Panc1 (cell line): ENCODE measurements around the gene OPTN. TPM values are rescaled to one million over a fixed set of nuclear protein-coding genes. Genes with fewer than 3 reads are reported as not detected.

Experiments
- ATAC-seq: fragments of 200-7000 bp; cut with Tn5 transposase; 2 replicates; pipeline ENCODE4 v1.9.1; 2020; ENCODE audit warnings: mild to moderate bottlenecking, moderate library complexity
- BruUV-seq: library from RNA; stranded (reverse); fragments of 400-500 nt; replicated peaks from 2 replicates; lab custom pipeline; 2021; lab: Mats Ljungman, UMichigan
- CTCF ChIA-PET: fragments of 300-600 bp; sonication (Branson Sonifier 250); formaldehyde crosslinking; loops from one replicate; lab custom pipeline; 2022; ENCODE audit warnings: antibody characterized with exemption; lab: Charles Lee
- POLR2A ChIA-PET: fragments of 300-600 bp; sonication (Branson Sonifier 250); formaldehyde crosslinking; loops from one replicate; lab custom pipeline; 2022; ENCODE audit warnings: antibody characterized with exemption; lab: Charles Lee
- DNase-seq: peaks from one replicate; pipeline ENCODE4 v3.0.0-alpha.2; 2010; ENCODE audit warnings: low read depth, low spot score
- H3K27ac ChIP-seq: 2 replicates; pipeline ENCODE4 v1.5.1; 2011; ENCODE audit warnings: mild to moderate bottlenecking, low read length, inconsistent platforms
- H3K27me3 ChIP-seq: fragments of 200-500 bp; sonication (Bioruptor generic); 2 replicates; pipeline ENCODE4 v1.6.0; 2014; ENCODE audit warnings: low read length, inconsistent platforms; ENCODE audit not compliant: control insufficient read depth, insufficient read depth
- H3K36me3 ChIP-seq: fragments of 200-500 bp; sonication (Bioruptor generic); 2 replicates; pipeline ENCODE4 v1.5.1; 2014; ENCODE audit warnings: inconsistent platforms, mild to moderate bottlenecking, low read length, moderate library complexity; ENCODE audit not compliant: control insufficient read depth, insufficient read depth
- H3K4me1 ChIP-seq: 2 replicates; pipeline ENCODE4 v1.5.1; 2011; ENCODE audit warnings: inconsistent platforms, mild to moderate bottlenecking, low read length, moderate library complexity; ENCODE audit not compliant: control insufficient read depth, insufficient read depth
- H3K4me3 ChIP-seq, 2 experiments: 2 replicates each; pipeline ENCODE4 v1.5.1; 2011 to 2012; ENCODE audit warnings: low read depth in 2 of 2, low read length in 2 of 2, mild to moderate bottlenecking in 2 of 2, inconsistent platforms in 1 of 2, moderate library complexity in 1 of 2
- H3K9me3 ChIP-seq: fragments of 200-500 bp; sonication (Bioruptor generic); 2 replicates; pipeline ENCODE4 v1.5.1; 2014; ENCODE audit warnings: low read depth, mild to moderate bottlenecking, inconsistent platforms, low read length, moderate library complexity; ENCODE audit not compliant: control insufficient read depth, insufficient read depth
- CTCF ChIP-seq: fragments of 450-650 bp; IDR thresholded peaks from 2 replicates; pipeline ENCODE4 v1.5.1; 2017; ENCODE audit warnings: mild to moderate bottlenecking
- POLR2AphosphoS5 ChIP-seq: IDR thresholded peaks from 2 replicates; pipeline ENCODE4 v1.6.1; 2012; ENCODE audit warnings: mild to moderate bottlenecking, low read depth, low read length, moderate library complexity
- SIN3A ChIP-seq: IDR thresholded peaks from 2 replicates; pipeline ENCODE4 v1.6.1; 2012; ENCODE audit warnings: low read depth, mild to moderate bottlenecking, low read length, moderate library complexity, borderline replicate concordance; ENCODE audit not compliant: insufficient read depth
- TCF7L2 ChIP-seq: IDR thresholded peaks from 2 replicates; pipeline ENCODE4 v1.6.1; 2011; ENCODE audit warnings: mild to moderate bottlenecking, low read depth, low read length, inconsistent platforms
- in situ Hi-C: cut with HindIII; loops from 2 replicates; pipeline ENCODE4 v1.10.0; 2016; ENCODE audit warnings: low sequenced_read_pairs, low pct_unique_long_range_greater_than_20kb
- intact Hi-C: fragments of 100-400 bp; cut with micrococcal nuclease; formaldehyde crosslinking; loops from one replicate; pipeline ENCODE4 v1.10.0; 2022; ENCODE audit not compliant: unreplicated experiment
- total RNA-seq: library from RNA; stranded (reverse); gene quantifications from one replicate; pipeline ENCODE4 v1.2.1, GENCODE V29; 2021; ENCODE audit not compliant: unreplicated experiment
- TF ChIP-seq, protein P1 (sequence below), 2 experiments: IDR thresholded peaks; 2 replicates each; pipeline ENCODE4 v1.6.1; 2011 to 2012; ENCODE audit warnings: low read depth in 2 of 2, control low read depth in 1 of 2, low read length in 1 of 2, mild to moderate bottlenecking in 1 of 2, moderate library complexity in 1 of 2; ENCODE audit not compliant: insufficient read depth in 1 of 2

Gene OPTN
- total RNA-seq, 1 experiment from 2014 or later, result 66.8 TPM

DNA sequence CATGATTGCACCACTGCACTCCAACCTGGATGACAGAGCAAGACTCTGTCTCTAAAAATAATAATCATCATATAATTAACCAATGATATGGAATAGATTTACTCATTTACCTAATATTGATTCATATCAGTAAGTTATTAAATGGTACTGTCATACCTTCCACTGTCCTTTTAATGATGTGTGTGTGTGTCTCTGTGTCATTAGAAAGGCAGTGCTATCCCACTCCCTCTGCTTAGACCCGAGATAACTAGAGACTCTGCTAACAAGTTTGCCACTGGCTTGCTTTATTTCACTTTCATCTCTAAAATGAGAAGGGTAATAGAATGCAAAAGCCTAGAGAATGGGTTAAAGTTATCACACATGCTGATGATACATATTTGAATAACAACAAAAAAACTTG lies 82.5 kb downstream of the OPTN start:
- intact Hi-C loops, result no loop called here
- TF ChIP-seq POLR2AphosphoS5 (no peak), CTCF (no peak), TCF7L2 (no peak), SIN3A (no peak)
- TF ChIP-seq, protein P1, sequence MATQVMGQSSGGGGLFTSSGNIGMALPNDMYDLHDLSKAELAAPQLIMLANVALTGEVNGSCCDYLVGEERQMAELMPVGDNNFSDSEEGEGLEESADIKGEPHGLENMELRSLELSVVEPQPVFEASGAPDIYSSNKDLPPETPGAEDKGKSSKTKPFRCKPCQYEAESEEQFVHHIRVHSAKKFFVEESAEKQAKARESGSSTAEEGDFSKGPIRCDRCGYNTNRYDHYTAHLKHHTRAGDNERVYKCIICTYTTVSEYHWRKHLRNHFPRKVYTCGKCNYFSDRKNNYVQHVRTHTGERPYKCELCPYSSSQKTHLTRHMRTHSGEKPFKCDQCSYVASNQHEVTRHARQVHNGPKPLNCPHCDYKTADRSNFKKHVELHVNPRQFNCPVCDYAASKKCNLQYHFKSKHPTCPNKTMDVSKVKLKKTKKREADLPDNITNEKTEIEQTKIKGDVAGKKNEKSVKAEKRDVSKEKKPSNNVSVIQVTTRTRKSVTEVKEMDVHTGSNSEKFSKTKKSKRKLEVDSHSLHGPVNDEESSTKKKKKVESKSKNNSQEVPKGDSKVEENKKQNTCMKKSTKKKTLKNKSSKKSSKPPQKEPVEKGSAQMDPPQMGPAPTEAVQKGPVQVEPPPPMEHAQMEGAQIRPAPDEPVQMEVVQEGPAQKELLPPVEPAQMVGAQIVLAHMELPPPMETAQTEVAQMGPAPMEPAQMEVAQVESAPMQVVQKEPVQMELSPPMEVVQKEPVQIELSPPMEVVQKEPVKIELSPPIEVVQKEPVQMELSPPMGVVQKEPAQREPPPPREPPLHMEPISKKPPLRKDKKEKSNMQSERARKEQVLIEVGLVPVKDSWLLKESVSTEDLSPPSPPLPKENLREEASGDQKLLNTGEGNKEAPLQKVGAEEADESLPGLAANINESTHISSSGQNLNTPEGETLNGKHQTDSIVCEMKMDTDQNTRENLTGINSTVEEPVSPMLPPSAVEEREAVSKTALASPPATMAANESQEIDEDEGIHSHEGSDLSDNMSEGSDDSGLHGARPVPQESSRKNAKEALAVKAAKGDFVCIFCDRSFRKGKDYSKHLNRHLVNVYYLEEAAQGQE (IDR thresholded peaks at IDR 0.05; ENCODE audit: insufficient read depth in 1 of 2, low read depth in 2 of 2, low read length in 1 of 2), result no peak
- in situ Hi-C loops, result no loop called here
- Histone ChIP-seq H3K9me3 (no peaks in the 10 kb centered on the region), H3K36me3 (no peaks in the 10 kb centered on the region; the same call in 1 of the 2 replicates), H3K27ac (no peak overlapping the region), H3K4me3 (no peak overlapping the region), H3K4me1 (no peaks in the 10 kb centered on the region), H3K27me3 (no peaks in the 10 kb centered on the region)
- ChIA-PET POLR2A (no interaction called here), CTCF (no interaction called here)
- no TSS peak for BruUV-seq
- no peak for DNase-seq
- no peak for ATAC-seq

GRCh38 chr10:13183625-13184024 lies 83.7 kb downstream of the OPTN start:
- CTCF ChIA-PET, result no interaction called here
- H3K27me3 ChIP-seq, result no peaks in the 10 kb centered on the region
- H3K36me3 ChIP-seq, result no peaks in the 10 kb centered on the region; the same call in 1 of the 2 replicates

More at GRCh38 chr10:13183625-13184024, 83.7 kb downstream of the OPTN start:
- no TSS peak for BruUV-seq
- POLR2A ChIA-PET, result no interaction called here
- no peaks in the 10 kb centered on the region for H3K9me3 ChIP-seq
- no peak overlapping the region for H3K27ac ChIP-seq
- DNase-seq (no peak), ATAC-seq (no peak)
- H3K4me3 ChIP-seq, result no peak overlapping the region
- no peak for TF ChIP-seq CTCF
- no peak for TF ChIP-seq POLR2AphosphoS5
- TF ChIP-seq SIN3A, result no peak
- TF ChIP-seq, protein P1 (IDR thresholded peaks at IDR 0.05; ENCODE audit: insufficient read depth in 1 of 2, low read depth in 2 of 2, low read length in 1 of 2), result no peak
- no peak for TF ChIP-seq TCF7L2
- intact Hi-C loops, result no loop called here
- in situ Hi-C loops, result no loop called here
- H3K4me1 ChIP-seq, result no peaks in the 10 kb centered on the region
